Activated CD8-positive, alpha-beta T cell treated with anti-CD3 and anti-CD28 coated beads for 36 hours (primary cell): ENCODE results near the gene GPR31. TPM values are rescaled to one million over a fixed set of nuclear protein-coding genes. Genes with fewer than 3 reads are reported as not detected.

Experiments used
- ATAC-seq: fragments of 200-7000 bp; cut with Tn5 transposase; one replicate; pipeline ENCODE4 v1.10.0; 2021; ENCODE audit warnings: mild to moderate bottlenecking, moderate library complexity
- CTCF ChIA-PET: fragments of 350-600 bp; sonication (Branson Sonifier 250); formaldehyde crosslinking; loops from one replicate; lab custom pipeline; 2021; ENCODE audit warnings: antibody characterized with exemption; lab: Charles Lee
- POLR2A ChIA-PET: fragments of 350-600 bp; sonication (Branson Sonifier 250); formaldehyde crosslinking; loops from one replicate; lab custom pipeline; 2021; ENCODE audit warnings: antibody characterized with exemption; lab: Charles Lee
- DNase-seq: peaks from one replicate; pipeline ENCODE4 v3.0.0-alpha.2; 2020
- H3K27ac Mint-ChIP-seq: one replicate; pipeline ENCODE4 v1.8.0; 2021; ENCODE audit warnings: mild to moderate bottlenecking, mixed read lengths
- H3K27me3 Mint-ChIP-seq: one replicate; pipeline ENCODE4 v1.8.0; 2021; ENCODE audit warnings: mixed read lengths
- H3K36me3 Mint-ChIP-seq: one replicate; pipeline ENCODE4 v1.8.0; 2021; ENCODE audit warnings: low read depth, mixed read lengths
- H3K4me1 Mint-ChIP-seq: one replicate; pipeline ENCODE4 v1.8.0; 2021; ENCODE audit warnings: low read depth, mixed read lengths
- H3K4me3 Mint-ChIP-seq: one replicate; pipeline ENCODE4 v1.8.0; 2021; ENCODE audit warnings: mild to moderate bottlenecking, moderate library complexity, mixed read lengths
- H3K9me3 Mint-ChIP-seq: one replicate; pipeline ENCODE4 v1.8.0; 2021; ENCODE audit warnings: mixed read lengths
- intact Hi-C: fragments of 100-400 bp; cut with micrococcal nuclease; formaldehyde crosslinking; loops from one replicate; pipeline ENCODE4 v1.10.0; 2022
- total RNA-seq, 2 experiments: library from RNA; stranded (reverse); gene quantifications; one replicate each; pipeline ENCODE4 v1.2.3, GENCODE V29; 2021
- TF ChIP-seq, protein P1 (sequence below): fragments of 200-600 bp; IDR thresholded peaks from one replicate; pipeline ENCODE4 v1.8.0; 2022; ENCODE audit warnings: antibody characterized with exemption, mild to moderate bottlenecking

GPR31 gene
- total RNA-seq, 2 experiments from 2014 or later: not detected

DNA sequence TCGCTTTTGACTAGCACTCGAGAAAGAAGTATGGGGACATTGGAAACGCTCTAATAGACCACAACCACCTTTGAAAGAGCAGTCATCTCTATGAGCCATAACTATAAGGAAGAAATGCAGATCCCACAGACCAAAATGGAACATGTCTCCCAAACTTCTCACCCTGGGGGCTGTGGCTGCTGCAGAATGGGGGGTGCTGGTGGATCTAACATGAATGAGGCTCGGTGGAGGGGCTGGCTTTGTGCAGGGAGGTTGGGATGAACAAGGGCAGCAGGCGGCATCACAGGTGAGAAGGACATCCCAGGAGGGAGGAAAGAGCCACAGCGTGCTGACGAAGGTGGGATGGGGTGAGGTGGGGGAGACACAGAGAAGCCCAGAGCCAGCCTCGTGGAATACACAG, 45.4 kb downstream of the GPR31 start:
- ChIA-PET POLR2A (no interaction called here), CTCF (no interaction called here)
- no peaks in the 10 kb centered on the region for H3K36me3 Mint-ChIP-seq
- peaks cover 6% of the 10 kb centered on the region for H3K27me3 Mint-ChIP-seq
- DNase-seq (no peak), ATAC-seq (no peak)
- peak overlapping the region; percentile 58 for H3K4me3 Mint-ChIP-seq
- TF ChIP-seq, protein P1, sequence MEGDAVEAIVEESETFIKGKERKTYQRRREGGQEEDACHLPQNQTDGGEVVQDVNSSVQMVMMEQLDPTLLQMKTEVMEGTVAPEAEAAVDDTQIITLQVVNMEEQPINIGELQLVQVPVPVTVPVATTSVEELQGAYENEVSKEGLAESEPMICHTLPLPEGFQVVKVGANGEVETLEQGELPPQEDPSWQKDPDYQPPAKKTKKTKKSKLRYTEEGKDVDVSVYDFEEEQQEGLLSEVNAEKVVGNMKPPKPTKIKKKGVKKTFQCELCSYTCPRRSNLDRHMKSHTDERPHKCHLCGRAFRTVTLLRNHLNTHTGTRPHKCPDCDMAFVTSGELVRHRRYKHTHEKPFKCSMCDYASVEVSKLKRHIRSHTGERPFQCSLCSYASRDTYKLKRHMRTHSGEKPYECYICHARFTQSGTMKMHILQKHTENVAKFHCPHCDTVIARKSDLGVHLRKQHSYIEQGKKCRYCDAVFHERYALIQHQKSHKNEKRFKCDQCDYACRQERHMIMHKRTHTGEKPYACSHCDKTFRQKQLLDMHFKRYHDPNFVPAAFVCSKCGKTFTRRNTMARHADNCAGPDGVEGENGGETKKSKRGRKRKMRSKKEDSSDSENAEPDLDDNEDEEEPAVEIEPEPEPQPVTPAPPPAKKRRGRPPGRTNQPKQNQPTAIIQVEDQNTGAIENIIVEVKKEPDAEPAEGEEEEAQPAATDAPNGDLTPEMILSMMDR: no peak
- H3K9me3 Mint-ChIP-seq: no peaks in the 10 kb centered on the region
- intact Hi-C loops: no loop called here
- peak overlapping the region; percentile 21 for H3K27ac Mint-ChIP-seq
- H3K4me1 Mint-ChIP-seq: peaks cover 25% of the 10 kb centered on the region

GRCh38 chr6:167111597-167111996, 46.2 kb downstream of the GPR31 start:
- ATAC-seq: peak; percentile 43
- peaks cover 25% of the 10 kb centered on the region for H3K4me1 Mint-ChIP-seq
- ChIA-PET CTCF (no interaction called here), POLR2A (no interaction called here)
- H3K27me3 Mint-ChIP-seq: peaks cover 6% of the 10 kb centered on the region
- H3K9me3 Mint-ChIP-seq: no peaks in the 10 kb centered on the region
- no peaks in the 10 kb centered on the region for H3K36me3 Mint-ChIP-seq
- intact Hi-C loops: no loop called here
- TF ChIP-seq, protein P1: no peak
- H3K27ac Mint-ChIP-seq: peak overlapping the region; percentile 82
- DNase-seq: no peak
- peak overlapping the region; percentile 58 for H3K4me3 Mint-ChIP-seq

GRCh38 chr6:167109651-167110050, 48.1 kb downstream of the GPR31 start:
- intact Hi-C loops: no loop called here
- CTCF ChIA-PET: interaction anchor here (1.1 kb wide), 1 partner anchor 13 kb away, joined by 3 read pairs; the partner anchor contains the start of gene CCR6

GRCh38 chr6:167108278-167108677, 49.5 kb downstream of the GPR31 start:
- intact Hi-C loops: no loop called here
- no peak overlapping the region for H3K27ac Mint-ChIP-seq
- H3K27me3 Mint-ChIP-seq: peaks cover 6% of the 10 kb centered on the region
- TF ChIP-seq, protein P1: no peak
- DNase-seq: no peak
- ChIA-PET CTCF (interaction anchor here (1.0 to 1.1 kb wide), 2 partner anchors 15 kb away, joined by 3 read pairs; partner anchors contain the start of gene CCR6), POLR2A (no interaction called here)
- no peak for ATAC-seq
- no peaks in the 10 kb centered on the region for H3K9me3 Mint-ChIP-seq
- no peaks in the 10 kb centered on the region for H3K36me3 Mint-ChIP-seq
- no peak overlapping the region for H3K4me3 Mint-ChIP-seq
- peaks cover 27% of the 10 kb centered on the region for H3K4me1 Mint-ChIP-seq

More at GRCh38 chr6:167109651-167110050, 48.1 kb downstream of the GPR31 start:
- ATAC-seq (no peak), DNase-seq (no peak)
- no peak overlapping the region for H3K4me3 Mint-ChIP-seq
- no peaks in the 10 kb centered on the region for H3K36me3 Mint-ChIP-seq
- POLR2A ChIA-PET: interaction anchor here (1.0 kb wide), 1 partner anchor 16 kb away, joined by 3 read pairs; no protein-coding TSS in a partner anchor
- peaks cover 6% of the 10 kb centered on the region for H3K27me3 Mint-ChIP-seq
- no peaks in the 10 kb centered on the region for H3K9me3 Mint-ChIP-seq
- peaks cover 24% of the 10 kb centered on the region for H3K4me1 Mint-ChIP-seq
- TF ChIP-seq, protein P1: no peak
- H3K27ac Mint-ChIP-seq: no peak overlapping the region

DNA sequence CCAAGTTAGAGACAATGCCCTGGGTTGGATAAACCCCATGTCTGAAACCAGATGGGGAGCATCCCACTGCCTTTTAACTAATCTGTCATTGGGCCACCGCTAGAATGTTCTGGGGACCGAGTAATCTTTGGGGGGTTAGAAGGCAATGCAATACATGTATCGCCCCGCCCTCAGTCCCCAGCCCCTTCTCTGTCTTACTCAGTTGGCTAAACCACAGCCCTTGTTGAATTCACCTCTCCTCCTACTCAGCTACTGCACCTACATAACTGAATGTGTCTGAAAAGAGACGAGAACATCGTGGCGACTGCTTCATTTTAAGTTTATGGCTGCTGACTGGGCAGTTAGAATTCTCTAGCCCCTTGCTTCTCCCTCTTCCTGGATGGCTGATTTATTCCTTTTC, 50.0 kb downstream of the GPR31 start:
- TF ChIP-seq, protein P1: no peak
- H3K4me3 Mint-ChIP-seq: no peak overlapping the region
- H3K27me3 Mint-ChIP-seq: peaks cover 6% of the 10 kb centered on the region
- no peak overlapping the region for H3K27ac Mint-ChIP-seq
- no peaks in the 10 kb centered on the region for H3K9me3 Mint-ChIP-seq
- H3K4me1 Mint-ChIP-seq: peaks cover 27% of the 10 kb centered on the region
- intact Hi-C loops: no loop called here
- CTCF ChIA-PET: no interaction called here
- H3K36me3 Mint-ChIP-seq: no peaks in the 10 kb centered on the region
- POLR2A ChIA-PET: no interaction called here
- DNase-seq (peak; percentile 41), ATAC-seq (peak; percentile 61)
